A673 (cell line): ENCODE results near the gene FCRLA.

ENCODE experiments used
- EZH2 ChIP-seq: fragments of 200-600 bp; sonication (generic); IDR thresholded peaks from 2 replicates; pipeline ENCODE4 v1.6.1; 2017; ENCODE audit warnings: borderline replicate concordance, low read depth, mild to moderate bottlenecking, mixed read lengths, antibody characterized with exemption, low read length; ENCODE audit not compliant: poor library complexity, severe bottlenecking
- TF ChIP-seq, protein P1 (sequence below): fragments of 300-800, 200-600 bp; sonication (generic); conservative IDR thresholded peaks from 2 replicates; pipeline ENCODE4 v1.5.1; 2017; ENCODE audit warnings: low read depth, mild to moderate bottlenecking, antibody characterized with exemption, low read length, moderate library complexity, mixed read lengths

DNA sequence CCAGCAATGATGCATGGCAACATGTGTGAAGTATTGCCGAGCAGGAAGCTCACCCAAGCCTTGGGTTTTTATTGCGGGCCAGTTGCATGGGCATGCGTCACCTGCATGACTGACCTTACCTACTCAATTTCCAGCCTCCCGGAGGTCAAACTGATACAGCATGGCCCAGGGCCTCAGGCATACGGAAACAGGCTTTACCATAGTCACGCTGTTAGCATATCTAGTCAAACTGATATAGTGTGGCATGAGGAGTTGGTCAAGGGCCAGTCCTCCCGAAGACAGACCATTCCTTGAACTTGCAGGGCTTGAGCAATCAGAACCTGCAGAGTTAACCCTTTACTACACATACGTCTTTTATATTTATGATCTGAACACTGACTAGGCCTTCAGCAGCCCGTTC, 36.2 kb downstream of the FCRLA start:
- no peak for TF ChIP-seq EZH2
- TF ChIP-seq, protein P1, sequence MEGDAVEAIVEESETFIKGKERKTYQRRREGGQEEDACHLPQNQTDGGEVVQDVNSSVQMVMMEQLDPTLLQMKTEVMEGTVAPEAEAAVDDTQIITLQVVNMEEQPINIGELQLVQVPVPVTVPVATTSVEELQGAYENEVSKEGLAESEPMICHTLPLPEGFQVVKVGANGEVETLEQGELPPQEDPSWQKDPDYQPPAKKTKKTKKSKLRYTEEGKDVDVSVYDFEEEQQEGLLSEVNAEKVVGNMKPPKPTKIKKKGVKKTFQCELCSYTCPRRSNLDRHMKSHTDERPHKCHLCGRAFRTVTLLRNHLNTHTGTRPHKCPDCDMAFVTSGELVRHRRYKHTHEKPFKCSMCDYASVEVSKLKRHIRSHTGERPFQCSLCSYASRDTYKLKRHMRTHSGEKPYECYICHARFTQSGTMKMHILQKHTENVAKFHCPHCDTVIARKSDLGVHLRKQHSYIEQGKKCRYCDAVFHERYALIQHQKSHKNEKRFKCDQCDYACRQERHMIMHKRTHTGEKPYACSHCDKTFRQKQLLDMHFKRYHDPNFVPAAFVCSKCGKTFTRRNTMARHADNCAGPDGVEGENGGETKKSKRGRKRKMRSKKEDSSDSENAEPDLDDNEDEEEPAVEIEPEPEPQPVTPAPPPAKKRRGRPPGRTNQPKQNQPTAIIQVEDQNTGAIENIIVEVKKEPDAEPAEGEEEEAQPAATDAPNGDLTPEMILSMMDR = no peak
